Mesendoderm (in vitro differentiated cells): ENCODE data around the gene METAP1.
"Not testable (repeated sequence)": the region's sequence is repeated elsewhere in the genome, so short reads cannot be mapped to it uniquely, and the experiment has no call there.

ENCODE experiments used
- DNase-seq: peaks from one replicate; pipeline ENCODE4 v3.0.0; 2013
- H2AK5ac ChIP-seq: 2 replicates; pipeline ENCODE4 v1.6.1; 2013; ENCODE audit warnings: low read length, inconsistent platforms
- H2BK120ac ChIP-seq: 2 replicates; pipeline ENCODE4 v1.6.1; 2013; ENCODE audit warnings: low read depth, mild to moderate bottlenecking, low read length, moderate library complexity, mixed read lengths
- H2BK15ac ChIP-seq: replicated peaks from 2 replicates; pipeline ENCODE4 v1.6.1; 2013; ENCODE audit warnings: low read depth, mild to moderate bottlenecking, moderate library complexity
- H2BK5ac ChIP-seq: 2 replicates; pipeline ENCODE4 v1.6.1; 2013; ENCODE audit warnings: low read length, inconsistent platforms
- H3K18ac ChIP-seq: 2 replicates; pipeline ENCODE4 v1.6.1; 2013; ENCODE audit warnings: mild to moderate bottlenecking, low read length, mixed read lengths
- H3K23ac ChIP-seq: one replicate; pipeline ENCODE4 v1.6.1; 2013; ENCODE audit warnings: low read length
- H3K27ac ChIP-seq: 2 replicates; pipeline ENCODE4 v1.5.1; 2013; ENCODE audit warnings: low read depth, mild to moderate bottlenecking, inconsistent platforms, low read length, moderate library complexity
- H3K27me3 ChIP-seq: 2 replicates; pipeline ENCODE4 v1.6.1; 2013; ENCODE audit warnings: low read length, control low read depth, mild to moderate bottlenecking, inconsistent platforms; ENCODE audit not compliant: insufficient read depth, poor library complexity
- H3K36me3 ChIP-seq: 2 replicates; pipeline ENCODE4 v1.6.1; 2013; ENCODE audit warnings: low read length, inconsistent platforms; ENCODE audit not compliant: control insufficient read depth, insufficient read depth
- H3K4ac ChIP-seq: one replicate; pipeline ENCODE4 v1.6.1; 2013; ENCODE audit warnings: low read depth, mild to moderate bottlenecking, low read length, moderate library complexity
- H3K4me1 ChIP-seq: 2 replicates; pipeline ENCODE4 v1.6.1; 2013; ENCODE audit warnings: low read depth, low read length, inconsistent platforms; ENCODE audit not compliant: control insufficient read depth
- H3K4me2 ChIP-seq: 2 replicates; pipeline ENCODE4 v1.6.1; 2013; ENCODE audit warnings: low read length
- H3K4me3 ChIP-seq: 2 replicates; pipeline ENCODE4 v1.5.1; 2013; ENCODE audit warnings: mild to moderate bottlenecking, low read length
- H3K56ac ChIP-seq: one replicate; pipeline ENCODE4 v1.6.1; 2013; ENCODE audit warnings: low read length
- H3K79me1 ChIP-seq: 2 replicates; pipeline ENCODE4 v1.6.1; 2013; ENCODE audit warnings: low read length, inconsistent platforms
- H3K79me2 ChIP-seq: 2 replicates; pipeline ENCODE4 v1.6.1; 2013; ENCODE audit warnings: mild to moderate bottlenecking, low read length; ENCODE audit not compliant: control insufficient read depth, insufficient read depth
- H3K9ac ChIP-seq: 2 replicates; pipeline ENCODE4 v1.6.1; 2013; ENCODE audit warnings: low read length, inconsistent platforms
- H4K5ac ChIP-seq: one replicate; pipeline ENCODE4 v1.6.1; 2013; ENCODE audit warnings: low read length
- H4K8ac ChIP-seq: one replicate; pipeline ENCODE4 v1.6.1; 2013; ENCODE audit warnings: low read depth, mild to moderate bottlenecking, control low read depth, low read length, moderate library complexity
- WGBS: extraction: QIAGEN DNeasy Blood & Tissue Kit; methylation state at CpG from one replicate; pipeline ENCODE4 v1.1.7; 2013; ENCODE audit warnings: low lambda C conversion rate, missing lambda C conversion rate; ENCODE audit not compliant: insufficient coverage; ENCODE audit errors: extremely low coverage; 5-methylcytosine and 5-hydroxymethylcytosine counted together

The METAP1 gene

DNA sequence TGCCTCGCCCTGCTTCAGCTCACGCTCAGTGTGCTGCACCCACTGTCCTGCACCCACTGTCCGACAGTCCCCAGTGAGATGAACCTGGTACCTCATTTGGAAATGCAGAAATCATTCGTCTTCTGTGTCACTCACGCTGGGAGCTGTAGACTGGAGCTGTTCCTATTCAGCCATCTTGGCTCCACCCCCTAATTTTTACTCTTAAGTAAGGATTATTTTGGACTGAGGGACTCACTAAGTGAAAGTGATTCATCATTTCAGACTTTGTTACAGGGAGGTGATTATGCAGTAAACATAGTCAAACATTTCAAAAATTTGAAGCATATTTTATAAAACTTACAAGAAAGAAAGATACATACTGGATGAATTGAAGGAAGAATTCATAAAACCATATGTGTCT is 104.3 kb downstream of the METAP1 start:
- DNase-seq, H3K18ac ChIP-seq, H3K4me2 ChIP-seq, H4K8ac ChIP-seq, H2BK5ac ChIP-seq, H3K27me3 ChIP-seq, H3K79me2 ChIP-seq, H2AK5ac ChIP-seq, H2BK15ac ChIP-seq, H3K4ac ChIP-seq, H2BK120ac ChIP-seq, H4K5ac ChIP-seq, H3K4me1 ChIP-seq, H3K79me1 ChIP-seq, H3K23ac ChIP-seq, H3K4me3 ChIP-seq, H3K56ac ChIP-seq, H3K36me3 ChIP-seq, H3K9ac ChIP-seq, H3K27ac ChIP-seq: not testable (repeated sequence)
- no CpG with 5 or more reads among the region's 5 CpGs for WGBS

DNA sequence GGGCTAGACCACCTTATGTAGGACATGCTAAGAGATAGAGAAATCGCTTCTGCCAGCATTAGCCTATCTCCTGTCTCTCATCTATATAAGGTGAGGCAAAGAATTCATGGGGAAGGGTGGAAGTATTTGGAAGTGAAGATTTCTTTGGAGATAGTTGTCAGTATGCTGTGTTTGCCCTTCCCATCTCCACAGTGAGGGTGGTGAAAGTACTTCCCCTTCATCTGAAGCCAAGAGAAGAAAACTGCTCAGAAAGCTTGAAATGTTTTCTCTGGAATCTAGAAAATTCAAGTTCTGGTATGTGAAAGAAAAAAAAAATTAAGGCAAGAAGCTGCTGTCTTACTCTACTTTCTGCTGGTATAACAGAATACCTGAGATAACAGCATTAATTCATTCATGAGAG is 105.4 kb downstream of the METAP1 start:
- H4K8ac ChIP-seq: no peak overlapping the region
- H3K4me2 ChIP-seq: no peak overlapping the region
- peak; percentile 20 for DNase-seq
- no peak overlapping the region for H2AK5ac ChIP-seq
- no peaks in the 10 kb centered on the region for H3K27me3 ChIP-seq
- no peak overlapping the region for H4K5ac ChIP-seq
- H2BK5ac ChIP-seq: no peak overlapping the region
- H3K4me1 ChIP-seq: no peaks in the 10 kb centered on the region
- no peak overlapping the region for H3K4ac ChIP-seq
- H2BK120ac ChIP-seq: no peak overlapping the region
- no peak overlapping the region for H3K23ac ChIP-seq
- no peaks in the 10 kb centered on the region for H3K36me3 ChIP-seq
- H3K9ac ChIP-seq: no peak overlapping the region
- WGBS: no CpG with 5 or more reads among the region's 1 CpG
- no peak overlapping the region for H3K4me3 ChIP-seq
- H3K27ac ChIP-seq: no peak overlapping the region
- no peak overlapping the region for H3K56ac ChIP-seq
- no peaks in the 10 kb centered on the region for H3K79me1 ChIP-seq
- H2BK15ac ChIP-seq: no peak overlapping the region
- no peaks in the 10 kb centered on the region for H3K79me2 ChIP-seq
- H3K18ac ChIP-seq: no peak overlapping the region

DNA sequence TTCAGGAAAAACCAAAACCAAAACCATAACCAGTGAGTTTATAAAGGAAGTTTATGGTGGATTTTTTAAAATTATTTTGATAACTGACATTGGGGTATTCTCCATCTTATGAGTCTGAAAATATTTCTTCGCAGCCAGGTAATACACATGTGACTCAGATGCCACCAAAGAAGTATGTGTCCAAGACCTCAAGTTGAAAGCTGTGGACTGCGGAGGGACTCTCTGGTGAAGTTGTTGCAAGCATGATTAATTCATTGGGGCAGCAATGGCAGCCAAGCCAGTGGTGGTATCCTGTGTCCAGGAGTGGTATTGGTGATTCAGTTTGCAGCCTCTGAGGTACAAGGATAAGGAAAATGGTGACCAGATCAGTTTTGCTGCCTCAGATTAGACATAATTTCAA is 107.1 kb downstream of the METAP1 start:
- Histone ChIP-seq H3K4me3 (no peak overlapping the region), H3K79me2 (no peaks in the 10 kb centered on the region), H3K4me1 (no peaks in the 10 kb centered on the region), H4K5ac (no peak overlapping the region), H3K4me2 (no peak overlapping the region), H3K9ac (no peak overlapping the region), H4K8ac (no peak overlapping the region), H3K4ac (no peak overlapping the region), H3K27ac (no peak overlapping the region), H3K27me3 (no peaks in the 10 kb centered on the region), H2BK5ac (no peak overlapping the region), H3K56ac (no peak overlapping the region), H3K18ac (no peak overlapping the region), H3K23ac (no peak overlapping the region), H2AK5ac (no peak overlapping the region), H3K79me1 (no peaks in the 10 kb centered on the region), H2BK120ac (no peak overlapping the region), H2BK15ac (no peak overlapping the region), H3K36me3 (no peaks in the 10 kb centered on the region)
- WGBS: no CpG with 5 or more reads among the region's 2 CpGs
- DNase-seq: no peak

DNA sequence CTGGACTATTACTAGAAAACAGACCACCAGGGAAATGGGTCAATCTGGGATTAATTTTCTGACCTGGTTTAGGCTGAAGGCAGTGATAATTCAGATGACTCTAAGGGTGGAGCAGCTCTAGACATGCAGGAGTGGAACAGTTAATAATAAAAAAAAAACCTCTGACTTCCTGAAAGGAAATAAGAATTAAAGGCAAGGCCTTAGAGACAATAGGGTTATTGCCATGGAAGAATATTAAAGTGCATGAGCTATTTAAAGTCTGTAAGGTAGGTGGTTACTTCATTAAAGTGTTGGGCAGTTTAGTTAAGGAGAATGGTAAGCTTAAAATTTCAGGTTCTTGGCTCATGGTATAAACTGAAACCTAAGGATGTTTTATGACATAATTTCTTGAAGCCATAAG is 107.6 kb downstream of the METAP1 start:
- Histone ChIP-seq H2BK15ac (no peak overlapping the region), H3K4ac (no peak overlapping the region), H3K27me3 (no peaks in the 10 kb centered on the region), H3K9ac (no peak overlapping the region), H3K4me3 (no peak overlapping the region), H3K18ac (no peak overlapping the region), H3K27ac (no peak overlapping the region), H2BK5ac (no peak overlapping the region), H4K5ac (no peak overlapping the region), H3K79me1 (no peaks in the 10 kb centered on the region), H2AK5ac (no peak overlapping the region), H4K8ac (no peak overlapping the region), H3K4me2 (no peak overlapping the region), H2BK120ac (no peak overlapping the region), H3K4me1 (no peaks in the 10 kb centered on the region), H3K56ac (no peak overlapping the region), H3K79me2 (no peaks in the 10 kb centered on the region), H3K36me3 (no peaks in the 10 kb centered on the region), H3K23ac (no peak overlapping the region)
- no peak for DNase-seq

DNA sequence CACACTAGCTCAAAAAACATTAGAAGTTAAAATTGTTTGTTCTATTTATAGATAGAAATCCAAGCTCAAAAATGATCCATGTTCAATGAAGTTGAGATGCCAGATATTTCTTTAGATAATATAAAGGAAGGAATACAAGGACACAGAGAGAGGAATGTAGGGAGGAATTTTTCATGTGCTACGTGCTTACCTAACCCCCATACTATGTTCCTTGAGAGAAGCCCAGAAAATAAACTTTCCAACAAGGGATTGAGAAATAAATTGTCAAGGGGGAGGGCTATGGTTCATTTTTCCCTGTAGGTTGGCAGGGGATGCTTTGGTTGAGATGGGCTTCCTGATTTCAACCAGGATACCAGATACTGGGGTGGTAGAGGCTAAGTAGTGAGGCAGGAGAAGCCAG is 108.6 kb downstream of the METAP1 start:
- no peaks in the 10 kb centered on the region for H3K4me1 ChIP-seq

DNA sequence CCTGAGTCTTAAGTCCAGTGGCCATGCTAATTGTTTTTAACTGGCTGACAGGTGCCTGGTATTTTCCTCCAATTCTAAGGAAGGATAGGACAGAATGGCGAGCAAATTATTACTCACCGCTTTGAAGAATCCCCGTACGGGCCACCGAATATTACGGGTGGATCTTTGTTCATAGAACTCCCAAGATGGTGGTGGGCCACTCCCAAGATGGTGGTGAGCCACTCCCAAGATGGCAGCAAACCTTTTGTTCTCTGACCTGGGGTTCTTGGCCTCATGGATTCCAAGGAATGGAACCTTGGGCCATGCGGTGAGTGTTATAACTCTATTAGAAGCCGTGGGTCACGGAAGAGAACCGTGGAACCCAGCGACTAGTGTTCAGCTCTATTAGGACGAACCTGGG is 113.8 kb downstream of the METAP1 start:
- H3K79me1 ChIP-seq, DNase-seq: not testable (repeated sequence)

More for the DNA sequence above, 108.6 kb downstream of the METAP1 start:
- Histone ChIP-seq H2AK5ac (no peak overlapping the region), H3K4ac (no peak overlapping the region), H3K79me1 (no peaks in the 10 kb centered on the region), H2BK5ac (no peak overlapping the region), H3K27me3 (no peaks in the 10 kb centered on the region), H4K8ac (no peak overlapping the region), H4K5ac (no peak overlapping the region), H2BK15ac (no peak overlapping the region), H3K56ac (no peak overlapping the region), H3K36me3 (no peaks in the 10 kb centered on the region), H3K4me3 (no peak overlapping the region), H2BK120ac (no peak overlapping the region), H3K23ac (no peak overlapping the region), H3K27ac (no peak overlapping the region), H3K4me2 (no peak overlapping the region), H3K18ac (no peak overlapping the region), H3K9ac (no peak overlapping the region), H3K79me2 (no peaks in the 10 kb centered on the region)
- WGBS: no CpG with 5 or more reads among the region's 1 CpG
- DNase-seq: peak; percentile 10

More for the DNA sequence above, 113.8 kb downstream of the METAP1 start:
- no CpG with 5 or more reads among the region's 12 CpGs for WGBS
- H3K27me3 ChIP-seq, H2BK120ac ChIP-seq, H2BK15ac ChIP-seq, H3K4me3 ChIP-seq, H2AK5ac ChIP-seq, H3K27ac ChIP-seq, H4K8ac ChIP-seq, H3K23ac ChIP-seq, H3K4me1 ChIP-seq, H3K56ac ChIP-seq, H3K36me3 ChIP-seq, H2BK5ac ChIP-seq, H3K4me2 ChIP-seq, H3K79me2 ChIP-seq, H3K18ac ChIP-seq, H3K9ac ChIP-seq, H4K5ac ChIP-seq, H3K4ac ChIP-seq: not testable (repeated sequence)
